ENCODE data around the gene SLFN12L.
A peak's percentile ranks its signal among the peaks of the same experiment; 100 is the strongest.
"Not testable (repeated sequence)": the region's sequence is repeated elsewhere in the genome, so short reads cannot be mapped to it uniquely, and the experiment has no call there.

Gene SLFN12L

GRCh38 chr17:35467824-35468223 lies 69.7 kb downstream of the SLFN12L start:
- TF ChIP-seq CTCF (conservative IDR thresholded peaks at IDR 0.05; ENCODE audit: control insufficient read depth, insufficient read depth, low read depth, low read length), result no peak
- DNase-seq (ENCODE audit: low read depth), result no peak
- H3K4me3 ChIP-seq (ENCODE audit: control insufficient read depth, low read depth, low read length), result no peak overlapping the region

GRCh38 chr17:35460354-35460851 lies 77.1 kb downstream of the SLFN12L start:
- no peak overlapping the region for H3K4me3 ChIP-seq (ENCODE audit: control insufficient read depth, low read depth, low read length)
- DNase-seq (ENCODE audit: low read depth), result no peak
- TF ChIP-seq CTCF (conservative IDR thresholded peaks at IDR 0.05; ENCODE audit: control insufficient read depth, insufficient read depth, low read depth, low read length), result no peak

GRCh38 chr17:35454035-35454434 lies 83.4 kb downstream of the SLFN12L start:
- not testable (repeated sequence) for DNase-seq (ENCODE audit: low read depth); H3K4me3 ChIP-seq (ENCODE audit: control insufficient read depth, low read depth, low read length)

GRCh38 chr17:35453171-35453570 lies 84.3 kb downstream of the SLFN12L start:
- no peak for TF ChIP-seq CTCF (conservative IDR thresholded peaks at IDR 0.05; ENCODE audit: control insufficient read depth, insufficient read depth, low read depth, low read length)
- no peak overlapping the region for H3K4me3 ChIP-seq (ENCODE audit: control insufficient read depth, low read depth, low read length)
- DNase-seq (ENCODE audit: low read depth), result no peak

- peak; percentile 41 for DNase-seq (ENCODE audit: low read depth)
- TF ChIP-seq CTCF (conservative IDR thresholded peaks at IDR 0.05; ENCODE audit: control insufficient read depth, insufficient read depth, low read depth, low read length), result no peak
- peak overlapping the region; percentile 7 for H3K4me3 ChIP-seq (ENCODE audit: control insufficient read depth, low read depth, low read length)
Measured at GRCh38 chr17:35449371-35449931, 88.0 kb downstream of the SLFN12L start.

GRCh38 chr17:35448899-35449227 lies 88.6 kb downstream of the SLFN12L start:
- TF ChIP-seq CTCF (conservative IDR thresholded peaks at IDR 0.05; ENCODE audit: control insufficient read depth, insufficient read depth, low read depth, low read length), result no peak
- H3K4me3 ChIP-seq (ENCODE audit: control insufficient read depth, low read depth, low read length), result peak overlapping the region; percentile 56
- no peak for DNase-seq (ENCODE audit: low read depth)

- no peak for TF ChIP-seq CTCF (conservative IDR thresholded peaks at IDR 0.05; ENCODE audit: control insufficient read depth, insufficient read depth, low read depth, low read length)
- H3K4me3 ChIP-seq (ENCODE audit: control insufficient read depth, low read depth, low read length), result peak within 1 kb of the TSS; percentile 56
- DNase-seq (ENCODE audit: low read depth), result peak; percentile 76
Measured at GRCh38 chr17:35448214-35448898, 89.1 kb downstream of the SLFN12L start, which contains the start of gene SLFN13. Gene SLFN13, minus strand, starts transcription at chr17:35448766. Its CDS starts 3,086 bp downstream, at chr17:35445680.
